Activated naive CD8-positive, alpha-beta T cell treated with anti-CD3 and anti-CD28 coated beads, Interleukin-2, amount 50 U/mL, for 24 hours (primary cell): Measurements from ENCODE around the gene ANO2.
"Not testable (repeated sequence)": the region's sequence is repeated elsewhere in the genome, so short reads cannot be mapped to it uniquely, and the experiment has no call there.

Source experiments
- ATAC-seq: fragments of 150-1000 bp; cut with Tn5 transposase; one replicate; pipeline ENCODE4 v1.10.0; 2021
- DNase-seq: peaks from one replicate; pipeline ENCODE4 v3.0.0; 2021
- H3K27ac Mint-ChIP-seq: one replicate; pipeline ENCODE4 v1.8.0; 2021; ENCODE audit warnings: mild to moderate bottlenecking, mixed read lengths
- H3K27me3 Mint-ChIP-seq: one replicate; pipeline ENCODE4 v1.8.0; 2021; ENCODE audit warnings: mixed read lengths
- H3K36me3 Mint-ChIP-seq: one replicate; pipeline ENCODE4 v1.8.0; 2021; ENCODE audit warnings: low read depth, mixed read lengths
- H3K4me1 Mint-ChIP-seq: one replicate; pipeline ENCODE4 v1.8.0; 2021; ENCODE audit warnings: mixed read lengths
- H3K4me3 Mint-ChIP-seq: one replicate; pipeline ENCODE4 v1.8.0; 2021; ENCODE audit warnings: mild to moderate bottlenecking, moderate library complexity, mixed read lengths
- H3K9me3 Mint-ChIP-seq: one replicate; pipeline ENCODE4 v1.8.0; 2021; ENCODE audit warnings: mixed read lengths

Gene ANO2

DNA sequence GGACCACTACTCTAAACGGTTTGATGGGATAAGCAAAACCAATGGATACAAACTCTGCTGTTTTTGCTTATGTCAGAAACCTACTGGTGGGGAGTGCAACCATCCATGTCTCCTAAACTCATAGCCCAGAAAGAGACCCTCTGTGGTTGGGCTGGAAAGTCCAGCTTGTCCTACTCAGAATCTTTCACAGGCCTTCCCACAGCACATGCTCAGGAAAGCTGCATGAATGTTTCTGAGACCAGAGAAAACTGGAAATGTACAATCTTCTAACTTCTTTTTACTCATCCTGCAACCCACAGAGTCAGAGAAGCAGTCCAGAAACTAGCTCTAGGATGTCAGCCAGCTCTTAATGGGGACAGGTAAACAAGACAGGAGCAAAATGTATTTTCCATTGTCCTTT is 73.3 kb downstream of the ANO2 start:
- H3K27me3 Mint-ChIP-seq = peaks cover 2% of the 10 kb centered on the region
- no peaks in the 10 kb centered on the region for H3K4me1 Mint-ChIP-seq
- no peaks in the 10 kb centered on the region for H3K36me3 Mint-ChIP-seq
- DNase-seq (no peak), ATAC-seq (no peak)
- no peak overlapping the region for H3K4me3 Mint-ChIP-seq
- no peaks in the 10 kb centered on the region for H3K9me3 Mint-ChIP-seq
- H3K27ac Mint-ChIP-seq = no peak overlapping the region

DNA sequence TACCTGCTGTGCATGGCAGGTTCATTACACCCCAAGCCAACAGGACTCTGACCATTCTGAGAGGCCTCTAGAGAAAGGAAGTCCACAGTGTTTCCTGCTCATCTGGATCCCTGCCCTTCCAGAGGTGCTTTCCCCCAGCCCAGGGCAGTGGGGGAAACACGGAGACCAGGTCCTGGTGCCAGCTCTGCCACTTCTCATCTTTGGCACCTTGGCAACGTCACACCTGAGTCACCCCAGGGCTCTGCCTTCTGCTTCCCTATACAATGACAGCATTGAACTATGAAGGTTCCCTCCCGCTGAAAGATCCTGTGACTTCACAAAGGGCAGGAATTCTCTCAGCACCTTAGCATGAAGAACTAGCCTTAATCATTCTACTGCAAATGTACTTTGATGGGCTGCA is 74.9 kb downstream of the ANO2 start:
- Mint-ChIP-seq H3K27ac (no peak overlapping the region), H3K9me3 (no peaks in the 10 kb centered on the region), H3K27me3 (no peaks in the 10 kb centered on the region), H3K4me1 (no peaks in the 10 kb centered on the region), H3K36me3 (no peaks in the 10 kb centered on the region), H3K4me3 (no peak overlapping the region)
- ATAC-seq (no peak), DNase-seq (no peak)

DNA sequence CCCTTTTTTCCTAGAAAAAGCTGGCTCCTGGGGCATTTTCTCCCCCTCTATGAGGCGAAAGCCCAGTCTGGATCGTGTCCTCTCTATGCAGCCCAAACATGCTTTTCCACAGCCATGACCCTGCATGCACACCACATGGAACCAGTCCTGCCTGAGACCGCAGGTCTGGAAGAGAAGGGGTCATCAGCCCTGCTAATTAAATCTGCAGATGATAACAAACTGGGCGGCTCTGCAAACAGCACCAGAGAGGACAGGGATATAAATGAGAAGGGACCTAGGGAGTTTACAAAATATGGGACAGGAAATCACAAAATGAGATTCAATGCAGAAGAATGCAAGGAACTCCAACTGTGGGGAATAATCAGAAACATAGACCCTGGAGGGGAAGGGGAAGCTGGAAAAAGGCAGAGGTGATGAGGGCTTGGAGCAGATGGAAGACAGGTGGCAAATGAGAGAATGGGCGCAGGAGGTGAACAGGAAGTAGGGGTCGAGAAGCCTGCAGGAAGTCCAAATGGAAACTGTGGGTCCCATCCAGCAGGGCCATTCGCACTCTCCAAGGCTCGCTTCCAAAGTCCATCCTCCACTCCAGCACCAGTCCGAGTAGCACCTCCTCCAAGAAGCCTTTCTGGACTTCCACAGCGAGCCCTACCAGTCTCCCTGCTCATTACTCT is 76.3 kb downstream of the ANO2 start:
- ATAC-seq = no peak
- Mint-ChIP-seq H3K4me1 (no peaks in the 10 kb centered on the region), H3K4me3 (no peak overlapping the region), H3K27ac (no peak overlapping the region), H3K36me3 (no peaks in the 10 kb centered on the region), H3K9me3 (no peaks in the 10 kb centered on the region), H3K27me3 (no peaks in the 10 kb centered on the region)
- no peak for DNase-seq

DNA sequence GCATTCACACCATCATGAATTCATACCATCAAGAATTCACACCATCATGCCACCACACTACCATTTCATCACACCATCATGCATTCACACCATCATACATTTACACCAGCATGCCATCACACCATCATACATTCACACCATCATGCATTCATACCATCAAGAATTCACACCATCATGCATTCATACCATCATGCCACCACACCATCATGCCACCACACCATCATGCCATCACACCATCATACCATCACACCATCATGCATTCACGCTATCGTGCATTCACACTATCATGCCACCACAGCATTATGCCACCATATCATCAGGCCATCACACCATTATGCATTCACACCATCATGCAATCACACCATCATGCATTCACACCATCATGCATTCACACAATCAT is 79.7 kb downstream of the ANO2 start:
- no peak overlapping the region for H3K4me3 Mint-ChIP-seq
- H3K4me1 Mint-ChIP-seq = no peaks in the 10 kb centered on the region
- H3K9me3 Mint-ChIP-seq = no peaks in the 10 kb centered on the region
- H3K36me3 Mint-ChIP-seq = no peaks in the 10 kb centered on the region
- DNase-seq (no peak), ATAC-seq (no peak)
- H3K27me3 Mint-ChIP-seq = no peaks in the 10 kb centered on the region
- H3K27ac Mint-ChIP-seq = no peak overlapping the region

DNA sequence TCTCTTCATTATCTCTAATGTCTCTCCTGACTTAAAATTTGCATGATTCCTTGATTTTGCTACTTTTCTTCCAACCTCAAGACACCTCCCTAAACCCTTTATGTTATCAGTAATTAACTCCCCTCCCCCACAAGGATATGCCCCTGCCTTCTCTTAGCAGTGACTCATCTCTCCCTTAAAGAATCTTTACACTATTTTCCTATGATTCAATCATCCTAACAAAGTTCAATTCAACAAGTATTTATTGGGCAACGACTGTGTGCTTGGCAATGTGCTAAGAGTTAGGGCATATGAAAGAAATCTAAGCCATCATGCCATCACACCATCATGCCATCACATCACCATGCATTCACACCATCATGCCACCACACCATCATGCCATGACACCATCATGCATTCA is 80.1 kb downstream of the ANO2 start:
- DNase-seq (no peak), ATAC-seq (no peak)
- no peaks in the 10 kb centered on the region for H3K36me3 Mint-ChIP-seq
- H3K9me3 Mint-ChIP-seq = no peaks in the 10 kb centered on the region
- H3K27me3 Mint-ChIP-seq = no peaks in the 10 kb centered on the region
- no peak overlapping the region for H3K27ac Mint-ChIP-seq
- no peaks in the 10 kb centered on the region for H3K4me1 Mint-ChIP-seq
- H3K4me3 Mint-ChIP-seq = no peak overlapping the region

DNA sequence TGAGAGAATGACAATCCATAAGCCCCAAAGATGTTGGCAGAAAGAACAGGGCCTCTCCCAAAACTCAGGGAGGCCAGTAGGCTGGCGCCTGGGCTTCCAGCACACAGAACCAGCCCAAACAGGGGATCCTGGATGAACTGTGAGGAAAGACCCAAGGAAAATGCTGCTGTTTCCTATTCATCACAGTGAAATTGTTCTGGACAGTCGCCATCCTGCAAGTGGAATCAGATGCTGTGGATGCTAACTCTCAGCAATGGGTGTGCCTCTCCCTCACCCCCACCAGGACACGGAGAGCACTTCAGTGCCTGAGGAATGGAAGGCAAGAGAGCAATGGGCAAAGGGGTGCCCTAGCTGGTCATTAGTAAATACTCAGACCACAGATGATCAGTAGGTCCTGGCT is 80.8 kb downstream of the ANO2 start:
- no peaks in the 10 kb centered on the region for H3K27me3 Mint-ChIP-seq
- no peak overlapping the region for H3K4me3 Mint-ChIP-seq
- H3K4me1 Mint-ChIP-seq = no peaks in the 10 kb centered on the region
- H3K27ac Mint-ChIP-seq = no peak overlapping the region
- DNase-seq (no peak), ATAC-seq (no peak)
- H3K9me3 Mint-ChIP-seq = no peaks in the 10 kb centered on the region
- H3K36me3 Mint-ChIP-seq = no peaks in the 10 kb centered on the region

DNA sequence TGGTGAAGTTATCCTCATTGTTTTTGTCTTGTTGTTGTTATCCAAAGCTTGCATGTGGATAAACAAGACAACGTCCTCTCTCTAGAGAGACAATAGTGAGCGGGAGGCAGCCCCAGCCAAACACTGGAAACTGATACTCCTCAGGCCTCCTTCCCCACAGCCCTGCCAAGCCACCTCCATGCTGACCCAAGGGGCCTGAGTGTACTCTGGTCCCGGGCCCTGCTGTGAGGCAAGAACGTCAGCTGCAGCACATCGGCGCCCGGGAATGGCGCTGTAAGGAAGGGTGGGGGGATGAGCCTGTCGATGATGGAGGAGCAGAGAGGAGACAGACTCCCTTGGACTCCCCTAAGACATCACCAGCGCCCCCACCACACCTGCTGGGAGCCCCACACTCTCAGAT is 83.6 kb downstream of the ANO2 start:
- no peak for DNase-seq
- ATAC-seq = no peak
- Mint-ChIP-seq H3K27me3 (peaks cover 3% of the 10 kb centered on the region), H3K4me1 (no peaks in the 10 kb centered on the region), H3K36me3 (no peaks in the 10 kb centered on the region), H3K27ac (no peak overlapping the region), H3K9me3 (no peaks in the 10 kb centered on the region), H3K4me3 (no peak overlapping the region)

DNA sequence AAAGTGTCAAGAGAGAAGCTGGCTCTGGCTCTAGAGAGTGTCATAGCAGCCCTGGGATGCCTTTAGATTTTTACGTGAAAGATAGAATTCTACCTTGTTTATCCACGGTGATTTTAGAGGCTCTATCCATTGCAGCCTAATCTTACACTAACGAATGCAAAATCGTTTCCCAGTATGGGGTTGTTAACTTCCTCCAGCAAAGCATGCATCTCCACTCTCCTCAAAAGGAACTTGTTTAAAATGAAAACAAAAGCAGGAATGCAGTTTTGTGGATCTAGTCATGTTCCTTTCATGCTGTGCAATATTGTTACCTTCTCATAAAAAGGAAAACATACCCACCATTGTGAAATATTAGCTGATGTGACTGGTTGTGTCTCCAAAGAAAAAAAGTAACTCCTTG is 88.4 kb downstream of the ANO2 start:
- Mint-ChIP-seq H3K27ac (no peak overlapping the region), H3K4me1 (no peaks in the 10 kb centered on the region), H3K27me3 (peaks cover 6% of the 10 kb centered on the region), H3K9me3 (no peaks in the 10 kb centered on the region), H3K36me3 (no peaks in the 10 kb centered on the region), H3K4me3 (no peak overlapping the region)
- DNase-seq = no peak
- ATAC-seq = no peak

DNA sequence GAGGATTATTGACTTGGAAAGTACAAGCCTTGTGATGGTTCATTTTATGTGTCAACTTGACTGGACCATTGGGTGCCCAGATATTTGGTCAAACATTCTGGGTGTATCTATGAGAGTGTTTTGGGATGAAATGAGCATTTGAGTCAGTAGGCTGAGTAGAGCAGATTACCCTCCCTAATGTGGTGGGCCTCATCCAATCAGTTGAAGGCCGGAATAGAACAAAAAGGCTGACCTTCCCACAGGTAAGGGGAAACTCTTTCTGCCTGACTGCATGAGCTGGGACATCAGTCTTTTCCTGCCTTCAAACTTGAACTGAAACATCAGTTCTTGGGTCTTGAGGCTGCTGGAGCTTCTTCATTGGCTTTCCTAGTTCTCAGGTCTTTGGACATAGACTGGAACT is 98.1 kb downstream of the ANO2 start:
- no peak for ATAC-seq
- no peak overlapping the region for H3K4me3 Mint-ChIP-seq
- no peaks in the 10 kb centered on the region for H3K36me3 Mint-ChIP-seq
- no peaks in the 10 kb centered on the region for H3K4me1 Mint-ChIP-seq
- H3K27ac Mint-ChIP-seq = no peak overlapping the region
- peaks cover 4% of the 10 kb centered on the region for H3K9me3 Mint-ChIP-seq
- no peak for DNase-seq
- H3K27me3 Mint-ChIP-seq = peaks cover 6% of the 10 kb centered on the region

DNA sequence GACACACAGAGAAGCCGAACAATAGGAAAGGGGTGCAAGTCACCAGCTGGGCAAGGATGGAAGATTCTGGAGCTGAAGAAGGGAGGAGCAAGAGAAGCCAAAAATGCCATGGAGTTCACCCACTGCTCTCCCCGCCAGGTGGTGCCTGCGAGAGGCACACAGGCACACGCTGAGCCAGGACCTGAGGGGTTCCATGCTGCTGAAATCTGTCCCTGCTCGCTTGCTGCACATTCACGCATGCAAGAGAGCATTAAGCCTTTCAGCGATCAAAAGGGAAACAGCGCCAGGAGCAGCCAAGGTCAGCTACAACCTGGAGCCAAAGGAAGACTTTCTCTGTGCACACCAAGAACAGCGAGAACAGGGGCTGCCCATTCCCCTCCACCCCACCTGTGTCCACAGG is 104.1 kb downstream of the ANO2 start:
- H3K27me3 Mint-ChIP-seq = peaks cover 7% of the 10 kb centered on the region
- no peak overlapping the region for H3K4me3 Mint-ChIP-seq
- no peak for ATAC-seq
- DNase-seq = no peak
- H3K9me3 Mint-ChIP-seq = no peaks in the 10 kb centered on the region
- no peak overlapping the region for H3K27ac Mint-ChIP-seq
- H3K36me3 Mint-ChIP-seq = no peaks in the 10 kb centered on the region
- H3K4me1 Mint-ChIP-seq = no peaks in the 10 kb centered on the region

DNA sequence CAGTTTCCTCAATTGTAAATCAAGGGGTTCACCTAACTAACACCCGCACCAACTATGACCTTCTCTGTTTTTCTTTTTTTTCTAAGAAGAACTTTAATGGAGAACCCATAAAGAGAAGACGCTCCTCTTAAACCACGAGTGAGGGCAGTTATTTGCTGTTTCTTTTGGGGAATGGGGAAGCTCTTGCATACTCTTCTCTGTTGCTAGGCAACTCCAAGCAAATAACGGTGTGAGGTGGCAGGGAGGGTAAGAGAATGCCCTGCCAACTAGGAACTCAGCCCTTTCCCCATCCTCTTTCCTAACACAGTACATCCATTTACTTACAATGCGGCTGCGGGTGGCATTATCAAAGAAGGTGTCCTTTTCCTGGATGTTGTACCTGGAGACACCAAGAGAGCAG is 114.9 kb downstream of the ANO2 start:
- H3K27me3 Mint-ChIP-seq = peaks cover 10% of the 10 kb centered on the region
- DNase-seq = no peak
- H3K4me1 Mint-ChIP-seq = no peaks in the 10 kb centered on the region
- no peak overlapping the region for H3K4me3 Mint-ChIP-seq
- H3K27ac Mint-ChIP-seq = no peak overlapping the region
- H3K9me3 Mint-ChIP-seq = no peaks in the 10 kb centered on the region
- no peak for ATAC-seq
- no peaks in the 10 kb centered on the region for H3K36me3 Mint-ChIP-seq

DNA sequence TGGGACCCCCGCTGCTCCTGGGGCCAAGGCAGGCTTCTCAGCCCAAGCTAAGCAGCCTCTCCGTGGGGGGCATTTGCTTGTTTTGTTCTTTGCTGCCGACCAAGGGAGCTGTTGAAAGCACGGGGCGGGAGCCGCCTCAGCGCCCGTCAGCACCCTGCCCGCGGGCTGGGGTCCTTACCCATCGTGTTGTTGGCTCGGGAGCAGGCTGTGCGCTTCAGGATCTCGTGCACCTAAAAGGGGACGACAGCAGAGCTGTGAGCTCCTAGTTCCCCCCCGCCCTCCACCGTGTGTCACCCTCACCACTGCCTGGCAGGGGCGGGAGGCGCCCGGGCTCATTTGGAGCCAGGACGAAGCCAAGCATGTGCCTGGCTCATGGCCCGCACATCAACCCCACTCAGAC is 117.5 kb downstream of the ANO2 start:
- Mint-ChIP-seq H3K4me1 (no peaks in the 10 kb centered on the region), H3K27ac (no peak overlapping the region), H3K9me3 (peaks cover 10% of the 10 kb centered on the region), H3K36me3 (no peaks in the 10 kb centered on the region), H3K4me3 (no peak overlapping the region), H3K27me3 (peaks cover 12% of the 10 kb centered on the region)
- ATAC-seq (no peak), DNase-seq (no peak)

DNA sequence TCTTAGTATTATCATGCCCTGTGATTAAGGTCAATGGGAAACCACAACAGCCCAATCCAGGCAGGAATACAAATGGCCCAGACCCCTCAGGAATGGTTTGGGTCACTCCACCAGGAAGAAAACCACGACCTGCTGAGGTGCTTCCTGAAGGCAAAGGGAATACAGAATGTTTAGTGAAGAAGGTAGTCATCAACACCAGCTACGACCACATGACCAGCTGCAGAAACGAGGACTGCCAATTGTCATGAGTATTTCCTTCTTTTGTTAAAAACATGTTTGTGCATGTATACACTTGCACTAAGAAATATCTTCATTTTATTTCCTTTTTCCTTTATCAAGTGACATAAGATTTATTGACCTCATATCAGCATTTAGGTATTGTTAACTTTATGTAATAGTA is 119.3 kb downstream of the ANO2 start:
- DNase-seq, H3K36me3 Mint-ChIP-seq, H3K4me1 Mint-ChIP-seq, H3K4me3 Mint-ChIP-seq, ATAC-seq, H3K27ac Mint-ChIP-seq: not testable (repeated sequence)
- peaks cover 11% of the 10 kb centered on the region for H3K9me3 Mint-ChIP-seq
- H3K27me3 Mint-ChIP-seq = peaks cover 12% of the 10 kb centered on the region

DNA sequence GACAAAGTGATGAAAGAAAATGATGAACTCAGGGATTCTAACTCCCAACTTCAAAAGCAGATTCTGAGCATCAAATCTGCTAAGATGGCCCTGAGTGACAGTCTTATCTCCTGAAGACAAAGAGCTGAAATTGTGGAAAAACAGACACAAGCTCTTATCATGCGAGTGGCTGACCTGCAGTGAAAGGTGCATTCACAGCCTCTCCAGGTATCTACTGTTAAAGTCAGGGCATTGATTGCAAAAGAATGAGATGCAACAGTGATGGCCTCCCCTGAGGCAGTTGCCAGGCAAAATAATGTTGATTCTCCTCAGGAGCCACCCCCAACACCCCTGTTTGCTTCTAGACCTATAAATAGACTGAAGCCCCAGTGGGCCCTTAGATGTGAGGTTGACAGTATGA is 126.2 kb downstream of the ANO2 start:
- not testable (repeated sequence) for ATAC-seq, H3K4me1 Mint-ChIP-seq, H3K36me3 Mint-ChIP-seq, DNase-seq, H3K27ac Mint-ChIP-seq, H3K4me3 Mint-ChIP-seq, H3K27me3 Mint-ChIP-seq
- H3K9me3 Mint-ChIP-seq = peaks cover 18% of the 10 kb centered on the region

DNA sequence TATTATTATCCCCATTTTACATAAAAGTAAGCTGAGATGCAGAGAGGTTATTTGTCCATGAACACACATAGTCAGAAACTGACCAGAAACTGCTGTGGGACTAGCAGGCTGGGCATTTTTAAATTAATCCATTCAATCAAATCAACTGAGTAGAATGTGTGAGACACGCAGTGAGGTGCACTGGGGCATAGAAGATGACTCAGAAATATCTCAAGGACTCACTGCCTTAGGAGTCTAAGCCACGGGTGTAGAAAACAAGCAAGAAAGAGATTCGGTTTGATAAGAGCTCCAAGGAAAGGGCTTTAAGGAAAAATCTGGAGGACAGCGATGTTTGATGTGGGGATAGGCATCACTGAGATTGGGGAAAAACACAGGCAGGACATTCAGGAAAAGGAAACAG is 127.8 kb downstream of the ANO2 start:
- Mint-ChIP-seq H3K36me3 (no peaks in the 10 kb centered on the region), H3K4me1 (no peaks in the 10 kb centered on the region), H3K9me3 (peaks cover 8% of the 10 kb centered on the region), H3K27ac (no peak overlapping the region), H3K27me3 (no peaks in the 10 kb centered on the region), H3K4me3 (no peak overlapping the region)
- DNase-seq (no peak), ATAC-seq (no peak)

DNA sequence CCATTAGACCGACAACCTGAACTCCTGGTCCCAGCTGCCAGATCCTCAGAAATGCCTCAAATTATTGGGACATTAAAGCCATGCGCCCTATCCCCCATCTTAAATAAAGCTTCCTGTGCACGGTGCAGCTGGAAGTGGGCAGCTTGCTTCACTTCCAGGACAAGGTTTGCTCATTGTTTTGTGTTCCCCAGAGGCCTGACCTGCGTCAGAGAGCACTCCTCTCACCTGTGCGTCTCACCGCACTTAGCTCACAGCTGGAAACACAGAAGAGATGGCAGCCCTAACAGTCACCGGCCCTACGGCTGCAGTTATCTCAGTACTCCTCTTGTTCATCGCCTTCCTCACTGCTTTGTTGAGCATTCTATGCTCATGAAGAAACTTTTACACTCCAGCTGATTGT is 135.5 kb downstream of the ANO2 start:
- H3K27me3 Mint-ChIP-seq = peaks cover 6% of the 10 kb centered on the region
- H3K4me1 Mint-ChIP-seq = no peaks in the 10 kb centered on the region
- no peak overlapping the region for H3K27ac Mint-ChIP-seq
- H3K4me3 Mint-ChIP-seq = no peak overlapping the region
- no peaks in the 10 kb centered on the region for H3K9me3 Mint-ChIP-seq
- H3K36me3 Mint-ChIP-seq = no peaks in the 10 kb centered on the region
- ATAC-seq (no peak), DNase-seq (no peak)
